ENCODE data around the gene CCDC144A.
A peak's percentile ranks its signal among the peaks of the same experiment; 100 is the strongest.
"Not testable (repeated sequence)": the region's sequence is repeated elsewhere in the genome, so short reads cannot be mapped to it uniquely, and the experiment has no call there.

CCDC144A gene

DNA sequence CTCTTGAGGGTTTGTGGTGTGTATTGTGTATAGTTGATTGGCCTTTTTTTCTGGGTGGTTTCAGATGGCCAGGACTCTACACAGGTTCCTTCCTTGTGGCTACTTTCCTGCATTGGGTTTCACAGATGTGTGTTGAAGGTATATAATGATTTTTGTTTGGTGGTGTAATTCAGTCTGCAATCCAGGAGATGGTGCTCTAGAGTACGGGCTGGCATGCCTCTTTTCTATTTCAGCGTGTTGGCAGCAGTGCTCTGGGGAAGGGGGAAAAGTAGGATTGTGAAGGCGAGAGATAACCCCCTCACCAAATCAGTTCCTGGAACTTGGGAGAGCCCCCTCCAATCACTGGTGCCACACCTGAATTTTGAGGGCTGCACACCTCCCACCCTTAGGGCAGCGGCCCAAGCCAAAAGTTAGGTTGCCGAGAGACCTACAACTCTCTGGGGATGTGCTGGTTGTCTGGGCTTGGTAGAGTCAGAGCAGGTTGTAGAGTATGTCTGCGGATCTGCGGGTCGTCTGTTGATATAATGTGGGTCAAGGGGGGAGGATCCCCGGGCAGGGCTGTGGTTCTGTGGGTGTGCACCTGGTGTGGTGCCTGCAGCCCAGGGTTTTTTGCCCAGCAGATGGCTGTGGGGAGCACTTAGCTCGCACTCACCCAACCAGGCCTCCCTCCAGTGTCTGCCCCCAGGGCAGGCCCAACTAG is 61.3 kb downstream of the CCDC144A start:
- TF ChIP-seq CTCF (IDR thresholded peaks at IDR 0.05; ENCODE audit: insufficient read depth, low read depth, low read length, missing control alignments), result peak; percentile 56
- DNase-seq (ENCODE audit: low read depth), result peak; percentile 11
- not testable (repeated sequence) for H3K4me3 ChIP-seq (ENCODE audit: low read length)

- not testable (repeated sequence) for DNase-seq (ENCODE audit: low read depth); H3K4me3 ChIP-seq (ENCODE audit: low read length)
These were observed 61.9 kb downstream of the CCDC144A start for GRCh38 chr17:16751924-16752287.

DNA sequence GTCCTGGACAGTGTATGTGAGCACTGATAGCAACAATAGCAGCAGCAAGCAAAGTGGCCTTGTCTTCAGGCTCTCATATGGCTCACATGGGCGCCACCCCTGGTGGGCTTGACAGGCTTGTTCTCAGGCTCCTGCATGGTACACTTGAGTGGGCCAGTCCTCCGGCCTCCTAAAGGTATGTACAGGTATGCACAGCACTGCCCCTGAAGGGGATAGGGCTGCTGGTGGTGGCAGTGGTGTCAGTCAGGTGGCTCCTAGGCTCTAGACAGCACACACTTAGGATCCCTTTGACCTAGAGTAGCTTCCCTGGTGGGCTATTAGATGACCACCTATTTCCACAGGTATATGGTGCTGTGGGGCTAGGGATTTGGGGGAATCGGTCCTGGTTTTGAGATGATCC is 67.5 kb downstream of the CCDC144A start:
- not testable (repeated sequence) for DNase-seq (ENCODE audit: low read depth); H3K4me3 ChIP-seq (ENCODE audit: low read length)

- not testable (repeated sequence) for H3K4me3 ChIP-seq (ENCODE audit: low read length); DNase-seq (ENCODE audit: low read depth)
These were observed 68.1 kb downstream of the CCDC144A start for GRCh38 chr17:16758177-16758576.

GRCh38 chr17:16768290-16769175 is 78.5 kb downstream of the CCDC144A start:
- DNase-seq (ENCODE audit: low read depth); H3K4me3 ChIP-seq (ENCODE audit: low read length): not testable (repeated sequence)

- not testable (repeated sequence) for H3K4me3 ChIP-seq (ENCODE audit: low read length)
- peak; percentile 1 for DNase-seq (ENCODE audit: low read depth)
These were observed 82.5 kb downstream of the CCDC144A start for GRCh38 chr17:16772394-16773145.

DNA sequence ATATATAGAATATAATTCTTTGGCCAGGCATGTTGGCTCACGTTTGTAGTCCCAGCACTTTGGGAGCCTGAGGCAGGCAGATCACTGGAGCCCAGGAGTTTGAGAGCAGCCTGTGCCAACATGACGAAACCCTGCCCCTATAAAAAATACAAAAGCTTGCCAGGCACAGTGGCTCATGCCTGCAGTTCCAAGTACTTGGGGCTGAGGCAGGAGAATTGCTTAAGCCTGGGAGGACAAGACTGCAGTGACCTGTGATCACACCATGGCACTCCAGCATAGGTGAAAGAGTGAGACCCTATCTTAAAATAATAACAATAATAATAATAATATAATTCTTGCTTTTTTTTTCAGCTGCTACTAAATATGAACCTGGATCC is 83.1 kb downstream of the CCDC144A start:
- peak; percentile 43 for DNase-seq (ENCODE audit: low read depth)
- not testable (repeated sequence) for H3K4me3 ChIP-seq (ENCODE audit: low read length)

- not testable (repeated sequence) for DNase-seq (ENCODE audit: low read depth); H3K4me3 ChIP-seq (ENCODE audit: low read length)
These were observed 97.8 kb downstream of the CCDC144A start for GRCh38 chr17:16787851-16788250.

DNA sequence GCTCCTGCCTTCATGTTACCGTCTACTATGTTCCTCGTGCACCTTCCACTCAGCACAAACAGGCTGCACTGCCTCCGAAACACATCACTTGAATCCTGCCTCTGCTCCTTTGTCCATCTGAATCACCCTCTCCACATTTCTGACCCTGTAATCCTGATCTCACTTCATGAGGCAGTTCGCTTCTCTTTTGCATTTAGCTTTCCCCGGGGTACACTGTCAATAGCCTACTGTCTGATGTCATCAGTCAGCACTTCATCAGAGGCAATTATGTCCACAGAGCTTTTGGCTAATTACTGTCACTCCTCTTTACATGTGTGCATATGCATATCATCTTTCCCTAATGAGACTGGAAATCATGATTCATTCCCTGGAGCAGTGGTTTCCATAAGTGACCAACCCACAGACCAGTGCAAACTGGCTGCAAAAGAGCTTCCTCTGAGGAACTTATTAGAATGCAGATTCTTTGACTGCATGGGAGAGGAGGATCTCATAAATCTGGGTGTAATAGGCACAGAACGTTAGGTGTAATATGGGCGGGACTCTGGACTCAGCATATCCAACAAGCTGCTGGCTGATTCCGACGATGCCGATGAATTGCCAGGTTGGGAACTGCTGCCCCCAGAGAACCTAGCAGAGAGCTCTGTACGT is 99.0 kb downstream of the CCDC144A start:
- DNase-seq (ENCODE audit: low read depth); H3K4me3 ChIP-seq (ENCODE audit: low read length): not testable (repeated sequence)

- DNase-seq (ENCODE audit: low read depth); H3K4me3 ChIP-seq (ENCODE audit: low read length): not testable (repeated sequence)
These were observed 99.6 kb downstream of the CCDC144A start for GRCh38 chr17:16789622-16790021.

DNA sequence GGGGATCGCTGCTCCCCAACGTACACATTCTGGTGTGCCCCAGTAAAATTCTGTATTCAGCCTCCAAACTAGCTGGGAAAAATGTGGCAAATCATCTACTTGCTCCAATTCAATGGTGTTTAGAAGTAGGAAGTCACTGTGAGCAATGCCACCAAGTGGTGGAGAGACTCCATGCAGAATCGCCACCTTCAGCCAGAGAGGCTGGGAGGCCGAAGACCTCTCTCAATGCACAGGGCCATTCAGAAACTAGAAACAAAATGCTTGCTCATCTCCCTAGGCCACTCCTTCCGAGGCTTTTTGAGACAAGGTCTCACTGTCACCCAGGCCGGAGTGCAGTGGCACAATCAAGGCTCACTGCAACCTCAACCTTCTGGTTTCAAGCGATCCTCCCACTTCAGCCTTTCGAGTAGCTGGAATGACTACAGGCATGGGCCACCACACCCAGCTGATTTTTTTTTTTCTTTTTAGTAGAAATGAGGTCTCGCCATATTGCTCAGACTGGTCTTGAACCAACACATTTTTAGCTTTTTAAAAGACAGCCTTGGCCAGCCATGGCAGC is 100.4 kb downstream of the CCDC144A start:
- not testable (repeated sequence) for DNase-seq (ENCODE audit: low read depth); H3K4me3 ChIP-seq (ENCODE audit: low read length)

DNA sequence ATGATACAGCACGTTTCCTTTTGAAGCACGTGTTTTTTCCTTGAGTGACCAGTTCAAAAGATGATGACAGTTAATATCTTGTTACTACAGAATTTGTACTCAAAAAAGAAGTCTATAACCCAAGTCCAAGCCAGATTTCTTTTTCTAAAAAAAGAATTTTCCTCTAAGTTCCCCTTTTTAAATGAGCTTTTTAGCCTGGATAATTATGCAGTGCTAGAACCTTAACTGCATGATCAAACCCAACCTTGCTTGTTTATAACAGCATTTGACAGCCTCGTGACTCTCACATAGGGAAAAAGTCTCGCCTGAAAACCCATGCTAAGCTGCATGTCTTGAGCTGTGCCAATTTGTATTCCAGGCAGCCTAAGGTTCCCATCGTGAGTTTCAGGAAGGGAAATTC is 104.2 kb downstream of the CCDC144A start:
- H3K4me3 ChIP-seq (ENCODE audit: low read length), result not testable (repeated sequence)

GRCh38 chr17:16795894-16796293 is 105.9 kb downstream of the CCDC144A start:
- H3K4me3 ChIP-seq (ENCODE audit: low read length); DNase-seq (ENCODE audit: low read depth): not testable (repeated sequence)

More for the DNA sequence above, 104.2 kb downstream of the CCDC144A start:
- DNase-seq (ENCODE audit: low read depth), result not testable (repeated sequence)

DNA sequence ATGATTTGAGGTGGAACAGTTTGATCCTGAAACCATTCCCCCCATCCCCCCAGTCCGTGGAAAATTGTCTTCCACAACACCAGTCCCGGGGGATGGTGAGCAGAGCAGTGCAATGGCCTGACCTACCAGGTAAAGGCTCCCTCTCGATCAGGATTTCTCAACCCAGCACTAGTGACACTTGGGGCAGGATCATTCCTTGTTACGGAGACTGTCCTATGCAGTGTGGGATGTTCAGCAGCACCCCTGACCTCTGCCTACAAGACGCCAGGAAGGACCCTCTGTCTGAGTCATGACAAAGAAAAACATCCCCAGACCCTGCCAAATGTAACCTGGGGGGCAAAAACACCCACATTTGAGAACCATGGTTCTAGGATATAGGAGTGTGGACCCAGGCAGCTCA is 114.8 kb downstream of the CCDC144A start:
- H3K4me3 ChIP-seq (ENCODE audit: low read length); DNase-seq (ENCODE audit: low read depth): not testable (repeated sequence)

DNA sequence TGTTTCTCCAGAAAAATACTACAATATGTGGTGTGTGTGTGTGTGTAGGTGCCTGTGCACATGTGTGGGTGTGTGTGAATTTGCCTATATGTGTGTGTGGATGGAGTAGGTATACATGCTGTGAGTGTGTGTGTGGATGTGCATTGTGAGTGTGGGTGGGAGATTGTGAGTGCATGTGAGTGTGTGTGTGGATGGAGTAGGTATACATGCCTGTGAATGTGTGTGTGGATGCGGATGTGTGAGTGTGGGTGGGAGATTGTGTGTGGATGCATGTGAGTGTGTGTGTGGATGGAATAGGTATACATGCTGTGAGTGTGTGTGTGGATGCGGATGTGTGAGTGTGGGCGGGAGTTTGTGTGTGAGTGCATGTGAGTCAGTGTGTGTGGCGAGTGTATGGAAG is 116.6 kb downstream of the CCDC144A start:
- not testable (repeated sequence) for DNase-seq (ENCODE audit: low read depth); H3K4me3 ChIP-seq (ENCODE audit: low read length)

GRCh38 chr17:16807620-16808019 is 117.6 kb downstream of the CCDC144A start:
- H3K4me3 ChIP-seq (ENCODE audit: low read length); DNase-seq (ENCODE audit: low read depth): not testable (repeated sequence)

- not testable (repeated sequence) for H3K4me3 ChIP-seq (ENCODE audit: low read length)
These were observed 120.2 kb downstream of the CCDC144A start for GRCh38 chr17:16810236-16810635.

More at GRCh38 chr17:16810236-16810635, 120.2 kb downstream of the CCDC144A start:
- DNase-seq (ENCODE audit: low read depth), result not testable (repeated sequence)
